Panc1 (cell line): ENCODE data around the gene GRIK3. TPM values are rescaled to one million over a fixed set of nuclear protein-coding genes. Genes with fewer than 3 reads are reported as not detected.

Experiments used
- ATAC-seq: fragments of 200-7000 bp; cut with Tn5 transposase; 2 replicates; pipeline ENCODE4 v1.9.1; 2020; ENCODE audit warnings: mild to moderate bottlenecking, moderate library complexity
- BruUV-seq: library from RNA; stranded (reverse); fragments of 400-500 nt; replicated peaks from 2 replicates; lab custom pipeline; 2021; lab: Mats Ljungman, UMichigan
- CTCF ChIA-PET: fragments of 300-600 bp; sonication (Branson Sonifier 250); formaldehyde crosslinking; loops from one replicate; lab custom pipeline; 2022; ENCODE audit warnings: antibody characterized with exemption; lab: Charles Lee
- POLR2A ChIA-PET: fragments of 300-600 bp; sonication (Branson Sonifier 250); formaldehyde crosslinking; loops from one replicate; lab custom pipeline; 2022; ENCODE audit warnings: antibody characterized with exemption; lab: Charles Lee
- DNase-seq: peaks from one replicate; pipeline ENCODE4 v3.0.0-alpha.2; 2010; ENCODE audit warnings: low read depth, low spot score
- H3K27ac ChIP-seq: 2 replicates; pipeline ENCODE4 v1.5.1; 2011; ENCODE audit warnings: mild to moderate bottlenecking, low read length, inconsistent platforms
- H3K27me3 ChIP-seq: fragments of 200-500 bp; sonication (Bioruptor generic); 2 replicates; pipeline ENCODE4 v1.6.0; 2014; ENCODE audit warnings: low read length, inconsistent platforms; ENCODE audit not compliant: control insufficient read depth, insufficient read depth
- H3K36me3 ChIP-seq: fragments of 200-500 bp; sonication (Bioruptor generic); 2 replicates; pipeline ENCODE4 v1.5.1; 2014; ENCODE audit warnings: inconsistent platforms, mild to moderate bottlenecking, low read length, moderate library complexity; ENCODE audit not compliant: control insufficient read depth, insufficient read depth
- H3K4me1 ChIP-seq: 2 replicates; pipeline ENCODE4 v1.5.1; 2011; ENCODE audit warnings: inconsistent platforms, mild to moderate bottlenecking, low read length, moderate library complexity; ENCODE audit not compliant: control insufficient read depth, insufficient read depth
- H3K4me3 ChIP-seq, 2 experiments: 2 replicates each; pipeline ENCODE4 v1.5.1; 2011 to 2012; ENCODE audit warnings: low read depth in 2 of 2, low read length in 2 of 2, mild to moderate bottlenecking in 2 of 2, inconsistent platforms in 1 of 2, moderate library complexity in 1 of 2
- H3K9me3 ChIP-seq: fragments of 200-500 bp; sonication (Bioruptor generic); 2 replicates; pipeline ENCODE4 v1.5.1; 2014; ENCODE audit warnings: low read depth, mild to moderate bottlenecking, inconsistent platforms, low read length, moderate library complexity; ENCODE audit not compliant: control insufficient read depth, insufficient read depth
- CTCF ChIP-seq: fragments of 450-650 bp; IDR thresholded peaks from 2 replicates; pipeline ENCODE4 v1.5.1; 2017; ENCODE audit warnings: mild to moderate bottlenecking
- POLR2AphosphoS5 ChIP-seq: IDR thresholded peaks from 2 replicates; pipeline ENCODE4 v1.6.1; 2012; ENCODE audit warnings: mild to moderate bottlenecking, low read depth, low read length, moderate library complexity
- REST ChIP-seq, 2 experiments: IDR thresholded peaks; 2 replicates each; pipeline ENCODE4 v1.6.1; 2011 to 2012; ENCODE audit warnings: low read depth in 2 of 2, control low read depth in 1 of 2, low read length in 1 of 2, mild to moderate bottlenecking in 1 of 2, moderate library complexity in 1 of 2; ENCODE audit not compliant: insufficient read depth in 1 of 2
- SIN3A ChIP-seq: IDR thresholded peaks from 2 replicates; pipeline ENCODE4 v1.6.1; 2012; ENCODE audit warnings: low read depth, mild to moderate bottlenecking, low read length, moderate library complexity, borderline replicate concordance; ENCODE audit not compliant: insufficient read depth
- TCF7L2 ChIP-seq: IDR thresholded peaks from 2 replicates; pipeline ENCODE4 v1.6.1; 2011; ENCODE audit warnings: mild to moderate bottlenecking, low read depth, low read length, inconsistent platforms
- in situ Hi-C: cut with HindIII; loops from 2 replicates; pipeline ENCODE4 v1.10.0; 2016; ENCODE audit warnings: low sequenced_read_pairs, low pct_unique_long_range_greater_than_20kb
- intact Hi-C: fragments of 100-400 bp; cut with micrococcal nuclease; formaldehyde crosslinking; loops from one replicate; pipeline ENCODE4 v1.10.0; 2022; ENCODE audit not compliant: unreplicated experiment
- total RNA-seq: library from RNA; stranded (reverse); gene quantifications from one replicate; pipeline ENCODE4 v1.2.1, GENCODE V29; 2021; ENCODE audit not compliant: unreplicated experiment

GRIK3 gene
- total RNA-seq, 1 experiment from 2014 or later: not detected

GRCh38 chr1:36853638-36854037 lies 180.7 kb downstream of the GRIK3 start:
- BruUV-seq: no TSS peak

GRCh38 chr1:36852586-36852985 lies 181.7 kb downstream of the GRIK3 start:
- Histone ChIP-seq H3K4me3 (no peak overlapping the region), H3K36me3 (no peaks in the 10 kb centered on the region), H3K27me3 (peaks cover 27% of the 10 kb centered on the region), H3K4me1 (no peaks in the 10 kb centered on the region), H3K27ac (no peak overlapping the region), H3K9me3 (no peaks in the 10 kb centered on the region)
- no TSS peak for BruUV-seq
- no peak for TF ChIP-seq SIN3A
- no peak for TF ChIP-seq REST (IDR thresholded peaks at IDR 0.05; ENCODE audit: insufficient read depth in 1 of 2, low read depth in 2 of 2, low read length in 1 of 2)
- no peak for TF ChIP-seq CTCF
- TF ChIP-seq TCF7L2: no peak
- no peak for TF ChIP-seq POLR2AphosphoS5
- ATAC-seq: no peak
- ChIA-PET POLR2A (no interaction called here), CTCF (no interaction called here)
- in situ Hi-C loops (no loop called here), intact Hi-C loops (no loop called here)
- no peak for DNase-seq

More at GRCh38 chr1:36853638-36854037, 180.7 kb downstream of the GRIK3 start:
- DNase-seq (no peak), ATAC-seq (no peak)
- TF ChIP-seq TCF7L2 (no peak), POLR2AphosphoS5 (no peak), REST (IDR thresholded peaks at IDR 0.05; ENCODE audit: insufficient read depth in 1 of 2, low read depth in 2 of 2, low read length in 1 of 2) (no peak), CTCF (no peak), SIN3A (no peak)
- H3K36me3 ChIP-seq: no peaks in the 10 kb centered on the region
- no peak overlapping the region for H3K27ac ChIP-seq
- ChIA-PET POLR2A (no interaction called here), CTCF (no interaction called here)
- H3K9me3 ChIP-seq: no peaks in the 10 kb centered on the region
- intact Hi-C loops (no loop called here), in situ Hi-C loops (no loop called here)
- peaks cover 18% of the 10 kb centered on the region for H3K27me3 ChIP-seq
- H3K4me1 ChIP-seq: no peaks in the 10 kb centered on the region
- H3K4me3 ChIP-seq: no peak overlapping the region
